Hematopoietic multipotent progenitor cell treated with erythropoietin and hydrocortisone succinate and interleukin-3 and kit ligand, for 17 days (in vitro differentiated cells): ENCODE results near the gene DGKE.
A peak's percentile ranks its signal among the peaks of the same experiment; 100 is the strongest.

ENCODE experiments used
- DNase-seq: peaks from one replicate; pipeline ENCODE4 v3.0.0-alpha.2; 2015; ENCODE audit warnings: low spot score

Gene DGKE

GRCh38 chr17:56849131-56849530 is 15.2 kb downstream of the DGKE start:
- DNase-seq: no peak

- no peak for DNase-seq
These were observed 16.6 kb downstream of the DGKE start for GRCh38 chr17:56850591-56850990.

GRCh38 chr17:56851008-56851407 is 17.1 kb downstream of the DGKE start:
- DNase-seq: no peak

GRCh38 chr17:56861899-56862298 is 27.9 kb downstream of the DGKE start:
- no peak for DNase-seq

- DNase-seq: no peak
These were observed 30.0 kb downstream of the DGKE start for GRCh38 chr17:56863974-56864373.

GRCh38 chr17:56866076-56866475 is 32.1 kb downstream of the DGKE start:
- DNase-seq: no peak

GRCh38 chr17:56866496-56866895 is 32.5 kb downstream of the DGKE start:
- peak; percentile 36 for DNase-seq

- no peak for DNase-seq
These were observed 34.0 kb downstream of the DGKE start for GRCh38 chr17:56867948-56868376.

GRCh38 chr17:56868716-56869115 is 34.8 kb downstream of the DGKE start:
- no peak for DNase-seq

- DNase-seq: no peak
These were observed 36.2 kb downstream of the DGKE start for GRCh38 chr17:56870081-56870651.

- DNase-seq: no peak
These were observed 42.8 kb downstream of the DGKE start for GRCh38 chr17:56876766-56877179.

GRCh38 chr17:56879280-56879679 is 45.3 kb downstream of the DGKE start:
- DNase-seq: no peak

GRCh38 chr17:56880133-56880532 is 46.2 kb downstream of the DGKE start:
- DNase-seq: no peak

GRCh38 chr17:56880571-56880970 is 46.6 kb downstream of the DGKE start:
- DNase-seq: no peak

GRCh38 chr17:56881685-56882295 is 47.8 kb downstream of the DGKE start:
- no peak for DNase-seq

GRCh38 chr17:56883616-56884015 is 49.7 kb downstream of the DGKE start:
- DNase-seq: no peak

- DNase-seq: no peak
These were observed 50.7 kb downstream of the DGKE start for GRCh38 chr17:56884483-56885311.

- no peak for DNase-seq
These were observed 51.3 kb downstream of the DGKE start for GRCh38 chr17:56885312-56885657.

GRCh38 chr17:56886288-56886731 is 52.4 kb downstream of the DGKE start:
- DNase-seq: no peak

GRCh38 chr17:56887105-56887504 is 53.2 kb downstream of the DGKE start:
- DNase-seq: no peak

GRCh38 chr17:56887552-56888467 is 53.9 kb downstream of the DGKE start:
- no peak for DNase-seq

GRCh38 chr17:56890390-56890789 is 56.4 kb downstream of the DGKE start:
- DNase-seq: no peak
